Liver (tissue), 9 donors: Measurements from ENCODE around the gene TOGARAM2. TPM values are rescaled to one million over a fixed set of nuclear protein-coding genes. Genes with fewer than 3 reads are reported as not detected.

ENCODE experiments used
- DNase-seq: peaks from one replicate; pipeline ENCODE4 v3.0.0-alpha.2; 2017; ENCODE audit warnings: low spot score
- H3K27ac ChIP-seq, 2 donors: one replicate each; pipeline ENCODE4 v1.7.0; 2013; ENCODE audit warnings: inconsistent platforms in 2 of 2, low read length in 2 of 2, control low read depth in 1 of 2, low read depth in 1 of 2, mild to moderate bottlenecking in 1 of 2
- H3K27me3 ChIP-seq, 4 donors: one replicate each; pipeline versions ENCODE4 v1.6.1 to v1.7.0; 2013; ENCODE audit warnings: low read length in 3 of 4, inconsistent platforms in 1 of 4, mild to moderate bottlenecking in 1 of 4, moderate library complexity in 1 of 4; ENCODE audit not compliant: control insufficient read depth in 4 of 4, insufficient read depth in 4 of 4
- H3K36me3 ChIP-seq, 4 donors: one replicate each; pipeline versions ENCODE4 v1.6.1 to v1.7.0; 2013; ENCODE audit warnings: low read length in 3 of 4, mild to moderate bottlenecking in 3 of 4, low read depth in 1 of 4, moderate library complexity in 1 of 4; ENCODE audit not compliant: control insufficient read depth in 4 of 4, insufficient read depth in 3 of 4
- H3K4me1 ChIP-seq, 4 donors: one replicate each; pipeline versions ENCODE4 v1.6.1 to v1.7.0; 2013; ENCODE audit warnings: low read length in 3 of 4, mild to moderate bottlenecking in 3 of 4, moderate library complexity in 1 of 4; ENCODE audit not compliant: control insufficient read depth in 4 of 4, insufficient read depth in 4 of 4
- H3K4me3 ChIP-seq, 3 donors: one replicate each; pipeline versions ENCODE4 v1.6.1 to v1.7.0; 2013; ENCODE audit warnings: low read length in 3 of 3, control low read depth in 1 of 3, low read depth in 1 of 3, mild to moderate bottlenecking in 1 of 3
- H3K9ac ChIP-seq, 2 donors: one replicate each; pipeline ENCODE4 v1.7.0; 2013; ENCODE audit warnings: low read length in 2 of 2, mild to moderate bottlenecking in 2 of 2, moderate library complexity in 2 of 2, control low read depth in 1 of 2, low read depth in 1 of 2
- H3K9me3 ChIP-seq, 4 donors: one replicate each; pipeline versions ENCODE4 v1.6.1 to v1.7.0; 2013; ENCODE audit warnings: low read length in 3 of 4; ENCODE audit not compliant: control insufficient read depth in 4 of 4
- EGR1 ChIP-seq, 2 donors: IDR thresholded peaks; 2 replicates each; pipeline ENCODE4 v1.6.1; 2016 to 2018; ENCODE audit warnings: antibody characterized with exemption in 2 of 2, low read depth in 2 of 2
- FOXA1 ChIP-seq: IDR thresholded peaks from 2 replicates; pipeline ENCODE4 v1.6.1; 2016; ENCODE audit warnings: antibody characterized with exemption
- FOXA2 ChIP-seq: IDR thresholded peaks from 2 replicates; pipeline ENCODE4 v1.6.1; 2016; ENCODE audit warnings: antibody characterized with exemption
- GABPA ChIP-seq, 2 donors: IDR thresholded peaks in 1 of 2; conservative IDR thresholded peaks in 1 of 2; 2 replicates each; pipeline ENCODE4 v1.6.1; 2016; ENCODE audit warnings: antibody characterized with exemption in 2 of 2, mild to moderate bottlenecking in 1 of 2, moderate library complexity in 1 of 2
- HNF4A ChIP-seq, 2 donors: conservative IDR thresholded peaks; 2 replicates each; pipeline ENCODE4 v1.6.1; 2016; ENCODE audit warnings: antibody characterized with exemption in 2 of 2, mild to moderate bottlenecking in 2 of 2
- JUND ChIP-seq, 2 donors: IDR thresholded peaks; 2 replicates each; pipeline ENCODE4 v1.6.1; 2016; ENCODE audit warnings: antibody characterized with exemption in 2 of 2
- NR2F2 ChIP-seq: IDR thresholded peaks from 2 replicates; pipeline ENCODE4 v1.6.1; 2016; ENCODE audit warnings: antibody characterized with exemption
- RAD21 ChIP-seq, 2 donors: IDR thresholded peaks; 2 replicates each; pipeline ENCODE4 v1.6.1; 2016; ENCODE audit warnings: antibody characterized with exemption in 2 of 2, mild to moderate bottlenecking in 2 of 2
- RXRA ChIP-seq, 2 donors: IDR thresholded peaks; 2 replicates each; pipeline ENCODE4 v1.6.1; 2017 to 2018; ENCODE audit warnings: antibody characterized with exemption in 2 of 2, mild to moderate bottlenecking in 1 of 2
- SP1 ChIP-seq: IDR thresholded peaks from 2 replicates; pipeline ENCODE4 v1.6.1; 2018; ENCODE audit warnings: antibody characterized with exemption, mild to moderate bottlenecking
- TAF1 ChIP-seq: conservative IDR thresholded peaks from 2 replicates; pipeline ENCODE4 v1.6.1; 2016; ENCODE audit warnings: antibody characterized with exemption, mild to moderate bottlenecking
- YY1 ChIP-seq: IDR thresholded peaks from 2 replicates; pipeline ENCODE4 v1.6.1; 2016; ENCODE audit warnings: antibody characterized with exemption, mild to moderate bottlenecking
- WGBS: extraction: QIAGEN DNeasy Blood & Tissue Kit; methylation state at CpG from one replicate; pipeline ENCODE4 v1.1.7; 2013; 5-methylcytosine and 5-hydroxymethylcytosine counted together
- polyA plus RNA-seq, 2 donors: library from polyadenylated mRNA; stranded (reverse) in 1 of 2; unstranded in 1 of 2; fragments of 200-250 nt in 1 of 2; fragments of >200 nt in 1 of 2; fragmentation: Nextera tagmentation in 1 of 2; extraction: Ambion mirVana in 1 of 2; gene quantifications; one replicate each; pipeline versions ENCODE4 v1.2.1 to v1.2.3, GENCODE V29; 2013 to 2015
- total RNA-seq, 2 donors: library from RNA; depleted of rRNA; stranded (reverse); fragments of >200 nt; gene quantifications; one replicate each; pipeline ENCODE4 v1.2.3, GENCODE V29; 2014
- TF ChIP-seq, protein P1 (sequence below): IDR thresholded peaks from 2 replicates; pipeline ENCODE4 v1.6.1; 2016; ENCODE audit warnings: antibody characterized with exemption
- TF ChIP-seq, protein P2 (sequence below): IDR thresholded peaks from 2 replicates; pipeline ENCODE4 v1.6.1; 2016; ENCODE audit warnings: antibody characterized with exemption
- TF ChIP-seq, protein P3 (sequence below): IDR thresholded peaks from 2 replicates; pipeline ENCODE4 v1.6.1; 2016; ENCODE audit warnings: antibody characterized with exemption
- TF ChIP-seq, protein P4 (sequence below): IDR thresholded peaks from 2 replicates; pipeline ENCODE4 v1.6.1; 2016; ENCODE audit warnings: antibody characterized with exemption, mild to moderate bottlenecking
- donor health status: healthy.
- donor health status: healthy.
- donor health status: healthy.
- donor health status: healthy.
- donor health status: healthy.

TOGARAM2 gene
- total RNA-seq, result under 1 TPM; 0.19 to 0.42 TPM
- under 1 TPM in 1 of 2 donors, not detected in 1; 0.15 TPM for polyA plus RNA-seq

DNA sequence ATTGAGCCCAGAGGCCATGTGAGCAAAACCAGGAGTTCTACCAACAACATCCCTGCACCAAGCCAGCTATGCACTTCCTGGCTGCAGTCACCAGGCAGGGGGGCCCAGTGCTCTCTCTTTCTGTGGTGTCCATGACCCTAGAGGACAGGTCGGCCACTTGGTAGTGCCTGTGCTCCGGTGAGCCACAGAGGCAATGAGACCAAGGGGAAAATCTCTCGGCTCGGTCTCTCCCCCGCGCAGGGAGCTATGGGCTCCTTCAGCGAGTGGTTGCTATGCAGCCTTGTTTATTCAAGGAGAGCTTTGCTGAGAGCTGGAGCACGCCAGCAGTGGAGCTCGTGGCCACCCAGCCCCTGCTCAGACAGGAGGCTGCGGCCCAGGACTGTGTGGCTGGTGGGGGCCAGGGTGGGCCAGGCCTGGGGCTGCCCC is at the start of gene TOGARAM2:
Gene TOGARAM2, plus strand, starts transcription at position 283 of the 426 bp plus-strand sequence. CDS start 13,537 bp downstream, outside the sequence.
- H3K9ac ChIP-seq, result no peak within 1 kb of the TSS
- TF ChIP-seq YY1, result no peak
- TF ChIP-seq JUND (IDR thresholded peaks at IDR 0.05), result no peak
- TF ChIP-seq, protein P1, sequence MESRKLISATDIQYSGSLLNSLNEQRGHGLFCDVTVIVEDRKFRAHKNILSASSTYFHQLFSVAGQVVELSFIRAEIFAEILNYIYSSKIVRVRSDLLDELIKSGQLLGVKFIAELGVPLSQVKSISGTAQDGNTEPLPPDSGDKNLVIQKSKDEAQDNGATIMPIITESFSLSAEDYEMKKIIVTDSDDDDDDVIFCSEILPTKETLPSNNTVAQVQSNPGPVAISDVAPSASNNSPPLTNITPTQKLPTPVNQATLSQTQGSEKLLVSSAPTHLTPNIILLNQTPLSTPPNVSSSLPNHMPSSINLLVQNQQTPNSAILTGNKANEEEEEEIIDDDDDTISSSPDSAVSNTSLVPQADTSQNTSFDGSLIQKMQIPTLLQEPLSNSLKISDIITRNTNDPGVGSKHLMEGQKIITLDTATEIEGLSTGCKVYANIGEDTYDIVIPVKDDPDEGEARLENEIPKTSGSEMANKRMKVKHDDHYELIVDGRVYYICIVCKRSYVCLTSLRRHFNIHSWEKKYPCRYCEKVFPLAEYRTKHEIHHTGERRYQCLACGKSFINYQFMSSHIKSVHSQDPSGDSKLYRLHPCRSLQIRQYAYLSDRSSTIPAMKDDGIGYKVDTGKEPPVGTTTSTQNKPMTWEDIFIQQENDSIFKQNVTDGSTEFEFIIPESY, result no peak
- TF ChIP-seq RAD21 (IDR thresholded peaks at IDR 0.05), result no peak
- TF ChIP-seq TAF1, result no peak
- TF ChIP-seq RXRA (IDR thresholded peaks at IDR 0.05), result no peak
- TF ChIP-seq EGR1 (IDR thresholded peaks at IDR 0.05; ENCODE audit: low read depth in 2 of 2), result no peak
- H3K27me3 ChIP-seq, result no peaks in the 10 kb centered on the region
- H3K4me3 ChIP-seq, result no peak within 1 kb of the TSS
- H3K27ac ChIP-seq, result no peak within 1 kb of the TSS
- DNase-seq, result no peak
- H3K9me3 ChIP-seq, result no peaks in the 10 kb centered on the region
- H3K4me1 ChIP-seq, result no peaks in the 10 kb centered on the region
- H3K36me3 ChIP-seq, result no peaks in the 10 kb centered on the region
- 47% methylated on average over 10 of the region's 10 CpGs for WGBS

DNA sequence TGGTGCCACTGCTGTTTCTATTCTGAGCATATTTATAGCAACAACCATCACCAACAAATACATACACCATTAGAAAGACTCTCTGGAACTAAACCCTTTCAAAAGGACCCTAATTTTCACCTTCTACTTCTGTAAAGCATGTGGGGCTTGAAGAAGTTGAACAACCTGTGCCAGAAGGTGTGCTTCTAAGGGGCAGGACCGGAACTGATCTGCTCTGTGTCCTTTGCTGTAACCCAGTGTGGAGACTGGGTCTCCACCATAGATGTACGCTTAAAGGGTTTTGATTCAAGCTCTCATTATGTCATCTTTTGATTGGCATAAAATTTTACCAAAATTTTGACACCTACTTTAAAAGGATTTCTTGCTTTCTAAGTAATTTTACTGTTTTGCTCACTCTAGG is 46.3 kb upstream of the TOGARAM2 start:
- DNase-seq, result no peak
- TF ChIP-seq FOXA2 (no peak), YY1 (no peak), HNF4A (conservative IDR thresholded peaks at IDR 0.05) (no peak), EGR1 (IDR thresholded peaks at IDR 0.05; ENCODE audit: low read depth in 2 of 2) (no peak), RAD21 (IDR thresholded peaks at IDR 0.05) (no peak), GABPA (IDR thresholded peaks at IDR 0.05 in 1 of 2, conservative IDR thresholded peaks at IDR 0.05 in 1 of 2) (no peak), NR2F2 (no peak), SP1 (no peak), TAF1 (no peak), FOXA1 (no peak)
- TF ChIP-seq, protein P2, sequence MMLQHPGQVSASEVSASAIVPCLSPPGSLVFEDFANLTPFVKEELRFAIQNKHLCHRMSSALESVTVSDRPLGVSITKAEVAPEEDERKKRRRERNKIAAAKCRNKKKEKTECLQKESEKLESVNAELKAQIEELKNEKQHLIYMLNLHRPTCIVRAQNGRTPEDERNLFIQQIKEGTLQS, result no peak
- TF ChIP-seq, protein P3, sequence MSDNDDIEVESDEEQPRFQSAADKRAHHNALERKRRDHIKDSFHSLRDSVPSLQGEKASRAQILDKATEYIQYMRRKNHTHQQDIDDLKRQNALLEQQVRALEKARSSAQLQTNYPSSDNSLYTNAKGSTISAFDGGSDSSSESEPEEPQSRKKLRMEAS, result no peak
- TF ChIP-seq, protein P4, sequence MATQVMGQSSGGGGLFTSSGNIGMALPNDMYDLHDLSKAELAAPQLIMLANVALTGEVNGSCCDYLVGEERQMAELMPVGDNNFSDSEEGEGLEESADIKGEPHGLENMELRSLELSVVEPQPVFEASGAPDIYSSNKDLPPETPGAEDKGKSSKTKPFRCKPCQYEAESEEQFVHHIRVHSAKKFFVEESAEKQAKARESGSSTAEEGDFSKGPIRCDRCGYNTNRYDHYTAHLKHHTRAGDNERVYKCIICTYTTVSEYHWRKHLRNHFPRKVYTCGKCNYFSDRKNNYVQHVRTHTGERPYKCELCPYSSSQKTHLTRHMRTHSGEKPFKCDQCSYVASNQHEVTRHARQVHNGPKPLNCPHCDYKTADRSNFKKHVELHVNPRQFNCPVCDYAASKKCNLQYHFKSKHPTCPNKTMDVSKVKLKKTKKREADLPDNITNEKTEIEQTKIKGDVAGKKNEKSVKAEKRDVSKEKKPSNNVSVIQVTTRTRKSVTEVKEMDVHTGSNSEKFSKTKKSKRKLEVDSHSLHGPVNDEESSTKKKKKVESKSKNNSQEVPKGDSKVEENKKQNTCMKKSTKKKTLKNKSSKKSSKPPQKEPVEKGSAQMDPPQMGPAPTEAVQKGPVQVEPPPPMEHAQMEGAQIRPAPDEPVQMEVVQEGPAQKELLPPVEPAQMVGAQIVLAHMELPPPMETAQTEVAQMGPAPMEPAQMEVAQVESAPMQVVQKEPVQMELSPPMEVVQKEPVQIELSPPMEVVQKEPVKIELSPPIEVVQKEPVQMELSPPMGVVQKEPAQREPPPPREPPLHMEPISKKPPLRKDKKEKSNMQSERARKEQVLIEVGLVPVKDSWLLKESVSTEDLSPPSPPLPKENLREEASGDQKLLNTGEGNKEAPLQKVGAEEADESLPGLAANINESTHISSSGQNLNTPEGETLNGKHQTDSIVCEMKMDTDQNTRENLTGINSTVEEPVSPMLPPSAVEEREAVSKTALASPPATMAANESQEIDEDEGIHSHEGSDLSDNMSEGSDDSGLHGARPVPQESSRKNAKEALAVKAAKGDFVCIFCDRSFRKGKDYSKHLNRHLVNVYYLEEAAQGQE, result no peak
- no peak overlapping the region for H3K9ac ChIP-seq
- H3K36me3 ChIP-seq, result peaks cover 3 to 77% (median 36%) of the 10 kb centered on the region in 4 donors
- H3K9me3 ChIP-seq, result no peaks in the 10 kb centered on the region
- no peaks in the 10 kb centered on the region for H3K27me3 ChIP-seq
- no peak overlapping the region for H3K4me3 ChIP-seq
- WGBS, result over 99% methylated on average over 2 of the region's 2 CpGs
- H3K4me1 ChIP-seq, result no peaks in the 10 kb centered on the region
- H3K27ac ChIP-seq, result no peak overlapping the region
